OCI-LY3 (cell line): Measurements from ENCODE around the gene PXDC1.

Experiments used
- EZH2phosphoT487 ChIP-seq: fragments of 200-600 bp; shearing (Covaris generic); IDR thresholded peaks from 2 replicates; pipeline ENCODE4 v1.6.1; 2018; ENCODE audit warnings: antibody characterized with exemption, mixed run types, low read depth
- TF ChIP-seq, protein P1 (sequence below): fragments of 200-600, 300-600 bp; sonication (generic); IDR thresholded peaks from 2 replicates; pipeline ENCODE4 v1.5.1; 2014; ENCODE audit warnings: antibody characterized with exemption, low read length, low read depth

DNA sequence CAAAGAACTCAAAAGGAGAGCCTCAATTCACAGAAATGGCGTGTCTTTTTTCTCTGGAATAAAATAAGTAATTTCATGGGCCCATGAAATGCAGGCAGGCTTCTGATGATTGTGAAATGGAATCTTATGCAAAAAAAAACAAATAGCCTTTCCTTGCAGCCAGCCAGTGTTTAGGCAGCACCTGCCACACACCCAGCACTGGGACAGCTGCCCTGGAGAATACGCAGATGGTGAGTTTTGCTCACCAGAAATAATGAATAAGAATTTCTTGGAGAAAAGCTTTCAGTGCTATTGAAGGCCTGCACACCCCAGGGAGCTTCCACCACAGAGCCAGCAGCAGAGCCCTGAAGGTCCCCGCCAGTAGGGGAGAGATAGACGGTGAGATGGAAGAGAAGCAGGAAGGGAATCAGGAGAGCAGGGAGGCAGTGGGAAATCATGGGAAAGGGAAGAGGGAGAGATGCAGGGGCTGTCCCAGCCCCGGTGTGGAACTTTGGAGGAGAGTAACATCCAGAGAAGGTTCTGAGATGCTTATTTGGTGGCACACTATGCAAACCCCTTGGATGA is 54.9 kb downstream of the PXDC1 start:
- TF ChIP-seq EZH2phosphoT487, result no peak
- TF ChIP-seq, protein P1, sequence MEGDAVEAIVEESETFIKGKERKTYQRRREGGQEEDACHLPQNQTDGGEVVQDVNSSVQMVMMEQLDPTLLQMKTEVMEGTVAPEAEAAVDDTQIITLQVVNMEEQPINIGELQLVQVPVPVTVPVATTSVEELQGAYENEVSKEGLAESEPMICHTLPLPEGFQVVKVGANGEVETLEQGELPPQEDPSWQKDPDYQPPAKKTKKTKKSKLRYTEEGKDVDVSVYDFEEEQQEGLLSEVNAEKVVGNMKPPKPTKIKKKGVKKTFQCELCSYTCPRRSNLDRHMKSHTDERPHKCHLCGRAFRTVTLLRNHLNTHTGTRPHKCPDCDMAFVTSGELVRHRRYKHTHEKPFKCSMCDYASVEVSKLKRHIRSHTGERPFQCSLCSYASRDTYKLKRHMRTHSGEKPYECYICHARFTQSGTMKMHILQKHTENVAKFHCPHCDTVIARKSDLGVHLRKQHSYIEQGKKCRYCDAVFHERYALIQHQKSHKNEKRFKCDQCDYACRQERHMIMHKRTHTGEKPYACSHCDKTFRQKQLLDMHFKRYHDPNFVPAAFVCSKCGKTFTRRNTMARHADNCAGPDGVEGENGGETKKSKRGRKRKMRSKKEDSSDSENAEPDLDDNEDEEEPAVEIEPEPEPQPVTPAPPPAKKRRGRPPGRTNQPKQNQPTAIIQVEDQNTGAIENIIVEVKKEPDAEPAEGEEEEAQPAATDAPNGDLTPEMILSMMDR, result no peak
